NCI-H187 treated with DMSO at 0.1 percent for 48 hours (cell line): ENCODE results near the gene ANKRD17.
"Not testable (repeated sequence)": the region's sequence is repeated elsewhere in the genome, so short reads cannot be mapped to it uniquely, and the experiment has no call there.

Experiments used
- DNase-seq: peaks from one replicate; lab custom pipeline; 2025; lab: John Stamatoyannopoulos, UW

Gene ANKRD17

DNA sequence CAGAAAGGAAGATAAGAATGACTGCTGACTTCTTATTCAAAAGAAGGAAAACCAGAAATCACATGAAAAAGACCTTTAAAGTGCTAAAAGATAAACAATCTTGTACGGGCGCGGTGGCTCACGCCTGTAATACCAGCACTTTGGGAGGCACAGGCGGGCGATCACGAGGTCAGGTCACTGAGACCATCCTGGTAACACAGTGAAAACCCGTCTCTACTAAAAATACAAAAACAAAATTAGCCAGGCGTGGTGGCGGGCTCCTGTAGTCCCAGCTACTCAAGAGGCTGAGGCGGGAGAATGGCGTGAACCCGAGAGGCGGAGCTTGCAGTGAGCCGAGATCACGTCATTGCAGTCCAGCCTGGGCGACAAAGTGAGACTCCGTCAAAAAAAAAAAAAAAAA lies 54.6 kb downstream of the ANKRD17 start:
- not testable (repeated sequence) for DNase-seq

DNA sequence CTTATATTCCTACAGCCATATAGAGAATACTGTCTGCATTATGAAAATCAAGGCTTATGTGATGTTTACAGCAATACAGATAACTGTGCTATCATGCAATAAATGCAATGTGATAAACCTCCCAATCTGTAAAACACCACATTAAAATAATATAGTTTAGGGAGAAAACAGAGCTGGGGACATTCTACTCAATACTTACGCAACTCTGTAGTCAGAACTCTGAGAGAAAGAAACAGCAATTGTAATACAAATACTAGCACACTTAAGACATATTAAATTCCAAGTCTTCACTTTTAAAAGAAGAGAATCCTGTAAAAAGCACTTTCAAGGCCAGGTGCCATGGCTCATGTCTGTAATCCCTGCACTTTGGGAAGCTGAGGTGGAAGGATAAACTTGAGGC lies 61.4 kb downstream of the ANKRD17 start:
- DNase-seq = no peak

DNA sequence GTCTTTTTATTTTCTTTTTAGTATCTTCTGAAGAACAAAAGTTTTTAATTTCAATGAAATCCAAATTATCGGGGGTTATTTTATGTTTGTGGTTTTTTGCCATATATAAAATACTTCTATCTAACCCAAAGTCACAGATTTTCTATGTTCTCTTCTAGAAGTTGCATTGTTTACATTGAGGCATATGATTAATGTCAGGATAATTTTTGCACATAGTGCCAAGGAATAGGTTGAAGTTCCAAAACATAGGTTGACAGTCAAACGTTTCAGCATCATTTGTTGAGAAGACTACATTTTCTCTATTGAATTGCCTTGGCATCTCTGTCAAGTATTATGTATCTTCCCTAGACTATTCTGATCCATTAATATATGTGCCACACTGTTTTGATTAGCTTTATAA lies 64.5 kb downstream of the ANKRD17 start:
- no peak for DNase-seq

DNA sequence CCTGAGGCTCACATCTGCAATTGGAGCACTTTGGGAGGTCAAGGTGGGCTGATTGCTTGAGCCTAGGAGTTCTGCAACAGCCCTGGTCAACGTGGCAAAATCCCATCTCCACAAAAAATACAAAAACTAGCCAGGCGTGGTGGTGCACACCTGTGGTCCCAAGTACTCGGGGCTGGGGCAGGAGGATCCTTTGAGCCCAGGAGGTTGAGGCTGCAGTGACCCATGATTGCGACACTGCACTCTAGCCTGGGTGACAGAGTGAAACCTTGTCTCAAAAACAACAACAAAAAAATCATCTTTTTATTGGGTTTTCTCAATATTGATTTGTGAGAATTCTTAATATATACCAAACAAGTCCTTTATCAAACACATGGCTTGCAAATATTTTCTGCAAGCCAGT lies 64.9 kb downstream of the ANKRD17 start:
- DNase-seq = no peak

DNA sequence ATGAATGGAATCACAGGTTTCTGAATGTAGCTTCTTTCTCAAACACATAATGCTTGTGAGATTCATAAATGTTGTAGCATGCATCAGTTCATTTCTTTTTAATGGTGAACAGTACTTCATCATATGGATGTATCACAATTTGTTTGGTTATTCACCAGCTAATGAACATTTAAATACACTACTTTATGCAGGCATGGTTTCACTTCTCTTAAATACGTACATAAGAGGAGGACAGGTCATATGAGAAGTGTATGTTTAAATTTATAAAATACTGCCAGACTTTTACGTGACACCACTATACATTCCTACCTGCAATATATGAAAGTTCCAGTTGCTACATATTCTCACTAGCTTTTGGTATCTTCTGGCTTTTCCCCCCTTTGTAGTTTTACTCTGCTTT lies 65.4 kb downstream of the ANKRD17 start:
- no peak for DNase-seq

DNA sequence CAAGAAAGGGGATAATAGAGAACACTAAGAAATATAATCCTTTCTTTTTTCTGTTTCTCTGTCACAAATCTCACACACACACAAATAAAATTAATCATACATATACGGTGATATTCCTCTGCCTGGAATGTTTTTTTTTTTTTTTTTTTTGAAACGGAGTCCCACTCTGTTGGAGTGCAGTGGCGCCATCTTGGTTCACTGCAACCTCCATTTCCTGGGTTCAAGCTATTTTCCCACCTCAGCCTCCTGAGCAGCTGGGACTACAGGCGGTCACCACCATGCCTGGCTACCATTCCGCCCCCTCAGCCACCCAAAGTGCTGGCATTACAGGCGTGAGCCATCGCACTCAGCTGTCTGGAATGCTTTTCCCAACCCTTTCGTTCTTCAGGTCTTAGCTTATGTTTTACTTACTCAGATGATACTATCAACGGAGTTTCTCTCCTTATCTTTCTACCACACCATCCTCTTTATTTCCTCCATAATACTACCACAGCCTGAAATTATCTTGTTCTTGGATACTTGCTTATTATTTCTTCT lies 69.3 kb downstream of the ANKRD17 start:
- no peak for DNase-seq

DNA sequence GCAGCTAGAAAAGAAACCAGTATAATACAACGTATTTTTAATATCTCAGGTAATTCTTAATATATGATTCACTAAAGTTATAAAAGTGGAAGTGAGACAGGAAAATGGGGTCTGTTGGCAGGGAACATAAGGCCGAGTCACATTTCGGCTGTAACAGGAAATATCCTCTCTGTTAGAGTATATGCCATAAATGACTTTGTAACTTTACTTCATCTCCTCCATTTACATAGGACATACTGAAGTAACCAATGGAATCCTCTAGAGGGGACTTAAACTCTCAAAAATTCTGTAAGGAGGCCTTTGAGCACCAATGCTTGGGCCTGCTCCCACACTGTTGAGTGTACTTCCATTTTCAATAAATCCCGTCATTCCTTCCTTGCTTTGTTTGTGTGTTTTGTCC lies 71.3 kb downstream of the ANKRD17 start:
- no peak for DNase-seq

DNA sequence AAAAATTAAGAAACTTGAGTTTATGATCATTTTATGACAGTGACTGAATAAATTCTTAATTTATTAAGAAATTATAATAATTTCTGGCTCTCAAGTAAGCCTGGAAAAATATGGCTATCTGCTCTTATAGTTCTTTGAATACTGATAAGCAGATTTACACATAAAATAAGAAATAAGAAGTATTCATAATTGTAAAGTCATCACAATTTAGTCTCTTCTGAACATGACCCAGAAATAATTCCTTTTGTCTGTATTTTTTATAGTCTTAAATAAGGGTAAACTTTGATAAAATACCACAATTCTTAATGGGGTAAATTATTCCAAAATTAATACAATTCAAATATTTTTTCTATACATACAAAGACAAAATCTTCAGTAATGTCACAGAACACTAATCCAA lies 72.7 kb downstream of the ANKRD17 start:
- no peak for DNase-seq

DNA sequence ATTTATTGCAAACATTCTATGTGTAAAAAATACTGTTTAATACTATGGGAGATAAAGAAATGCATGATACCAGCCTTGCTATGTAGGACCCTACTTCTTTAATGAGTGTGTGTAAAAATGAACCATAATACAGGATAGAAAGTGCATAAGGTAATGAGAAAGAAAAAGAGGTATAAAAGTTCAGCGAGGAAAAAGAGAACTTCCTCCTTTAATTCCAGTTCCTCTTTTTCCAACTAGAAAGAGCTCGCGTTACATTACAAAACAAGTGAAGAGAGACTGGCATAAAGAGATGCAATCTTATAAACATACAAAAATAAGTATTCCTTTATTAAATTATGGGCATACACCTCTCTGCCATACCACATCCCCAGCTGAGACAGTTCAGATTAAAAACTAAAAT lies 77.4 kb downstream of the ANKRD17 start:
- no peak for DNase-seq

DNA sequence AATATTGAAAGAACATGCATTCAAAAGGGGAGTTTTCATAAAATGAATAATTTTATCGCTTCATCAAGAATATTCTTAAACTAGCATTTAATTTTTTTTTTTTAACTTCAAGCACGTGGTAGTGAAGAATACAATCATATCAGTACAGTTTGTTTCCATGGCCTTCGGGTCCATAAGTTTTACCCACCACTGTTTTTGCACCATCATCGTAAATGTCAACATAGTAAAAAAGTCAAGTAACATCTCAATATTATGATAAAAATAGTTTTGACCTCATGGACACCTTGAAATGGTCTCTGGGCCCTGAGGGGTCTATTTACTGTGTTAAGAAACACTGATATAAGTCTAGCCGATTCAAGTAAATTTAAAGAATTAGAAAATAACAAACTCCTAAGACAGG lies 80.2 kb downstream of the ANKRD17 start:
- DNase-seq = no peak

DNA sequence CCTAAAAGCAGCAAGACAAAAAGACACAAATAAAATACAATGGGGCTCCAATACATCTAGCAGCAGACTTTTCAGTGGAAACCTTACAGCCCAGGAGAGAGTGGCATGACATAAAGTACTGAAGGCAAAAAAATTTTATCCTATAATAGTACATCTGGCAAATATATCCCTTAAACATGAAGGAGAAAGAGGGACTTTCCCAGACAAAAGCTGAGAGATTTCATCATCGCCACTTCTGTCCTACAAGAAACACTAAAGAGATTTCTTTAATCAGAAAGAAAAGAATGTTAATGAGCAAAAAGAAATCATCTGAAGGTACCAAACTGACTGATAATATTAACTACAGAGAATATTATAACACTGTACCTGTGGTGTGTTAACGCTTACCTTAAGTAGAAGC lies 86.4 kb downstream of the ANKRD17 start:
- DNase-seq = no peak

DNA sequence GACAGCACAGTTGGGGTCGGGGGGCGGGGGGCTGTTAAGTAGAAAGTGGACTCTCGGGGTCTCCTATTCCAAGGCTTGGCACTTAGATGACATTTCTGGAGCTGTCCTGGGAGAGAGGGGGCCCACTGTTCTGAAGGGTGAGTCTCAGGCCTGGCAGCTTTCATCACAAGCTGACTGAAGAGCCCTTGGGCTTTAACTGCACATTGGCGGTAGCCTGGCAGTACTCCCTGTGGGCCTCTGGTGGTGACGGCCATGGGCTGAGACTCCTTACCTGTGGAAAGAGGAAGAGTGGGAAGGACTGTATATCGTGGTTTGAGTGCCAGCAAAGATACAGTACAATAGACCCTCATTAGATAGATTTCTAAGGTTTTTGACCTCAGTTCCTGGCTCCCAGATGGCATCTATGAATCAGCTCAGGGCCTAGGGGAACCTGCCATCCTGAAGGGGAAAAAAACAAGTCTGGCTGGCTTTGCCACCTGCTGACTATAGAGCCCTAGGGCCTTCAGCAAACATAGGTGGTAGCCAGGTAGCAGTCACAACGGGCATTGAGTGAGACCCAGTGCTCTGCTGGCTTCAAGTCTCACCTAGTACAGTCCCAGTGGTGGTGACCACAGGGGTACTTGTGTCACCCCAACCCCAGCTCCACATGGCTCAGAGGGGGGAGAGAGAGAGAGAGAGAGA lies 87.9 kb downstream of the ANKRD17 start:
- no peak for DNase-seq

DNA sequence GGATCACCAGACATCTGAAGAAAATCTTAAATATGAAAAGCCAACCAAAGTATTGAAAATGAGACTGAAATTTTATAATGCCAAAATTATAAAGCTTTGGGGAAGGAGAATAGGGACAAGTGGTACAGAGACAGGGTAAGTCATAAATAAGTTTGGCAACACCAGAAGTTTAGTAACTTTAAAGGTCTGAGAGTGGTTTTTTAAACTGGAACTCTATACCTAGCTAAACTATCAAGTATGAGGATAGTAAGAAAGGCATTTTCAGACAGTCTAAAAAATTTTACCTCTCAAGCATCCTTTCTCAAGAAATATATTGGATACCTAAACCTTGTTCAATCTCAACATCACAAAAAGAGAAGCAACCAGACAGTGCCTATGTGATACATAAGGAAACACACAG lies 92.4 kb downstream of the ANKRD17 start:
- no peak for DNase-seq

DNA sequence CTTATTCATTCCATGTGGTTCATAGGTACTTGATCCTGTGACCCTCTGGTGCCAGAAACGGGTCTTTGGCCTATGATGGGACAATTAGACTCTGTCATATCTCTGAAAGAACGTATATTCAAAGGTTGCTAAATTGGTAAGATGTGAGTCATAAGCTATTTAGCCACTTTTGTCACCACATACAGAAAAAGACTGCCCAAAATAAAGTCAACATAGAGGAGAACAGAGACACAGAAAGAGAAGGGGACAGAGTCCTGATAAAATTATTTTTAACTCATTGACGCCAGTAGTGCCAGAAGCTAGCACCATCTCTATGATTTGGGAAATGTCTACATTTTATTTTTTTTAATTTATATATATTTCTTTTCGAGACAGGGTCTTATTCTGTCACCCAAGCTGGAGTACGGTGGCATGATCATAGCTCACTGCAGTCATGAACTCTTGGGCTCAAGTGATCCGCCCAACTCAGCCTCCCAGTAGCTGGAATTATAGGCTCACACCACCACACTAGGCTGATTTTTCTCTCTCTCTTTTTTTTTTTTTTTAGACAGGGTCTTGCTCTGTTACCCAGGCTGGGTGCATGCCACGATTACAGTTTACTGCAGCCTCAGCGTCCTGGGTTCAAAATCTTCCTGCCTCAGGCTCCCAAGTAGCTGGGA lies 96.9 kb downstream of the ANKRD17 start:
- DNase-seq = no peak

DNA sequence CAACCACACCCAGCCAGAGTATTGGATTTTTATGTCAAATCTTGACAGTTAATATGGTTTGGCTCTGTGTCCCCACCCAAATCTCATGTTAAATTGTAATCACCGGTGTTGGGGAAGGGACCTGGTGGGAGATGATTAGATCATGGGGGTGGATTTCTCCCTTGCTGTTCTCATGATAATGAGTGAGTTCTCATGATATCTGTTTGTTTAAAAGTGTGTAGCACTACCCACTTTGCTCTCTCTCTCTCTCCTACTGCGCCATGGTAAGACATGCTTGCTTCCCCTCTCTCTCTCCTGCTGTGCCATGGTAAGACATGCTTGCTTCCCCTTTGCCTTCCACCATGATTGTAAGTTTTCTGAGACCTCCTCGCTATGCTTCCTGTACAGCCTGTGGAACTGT lies 102.2 kb downstream of the ANKRD17 start:
- no peak for DNase-seq

DNA sequence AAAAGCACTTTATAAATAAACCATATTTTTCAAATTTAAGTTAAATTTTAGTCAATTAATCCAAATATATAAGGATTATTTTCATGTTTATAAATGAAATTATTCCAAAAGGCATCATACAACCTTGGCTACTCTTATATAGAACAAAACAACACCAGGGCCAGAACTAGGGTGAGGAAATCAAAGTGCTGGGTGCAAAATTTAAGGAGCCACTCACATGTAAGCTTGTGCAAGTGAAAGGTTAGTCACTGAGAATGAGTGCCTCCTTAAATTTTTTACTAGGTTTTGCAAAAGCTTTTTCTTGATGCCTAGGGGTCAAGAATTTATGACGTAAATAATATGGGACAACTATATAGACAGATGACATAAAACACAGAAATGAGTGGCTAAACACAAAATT lies 105.7 kb downstream of the ANKRD17 start:
- no peak for DNase-seq

DNA sequence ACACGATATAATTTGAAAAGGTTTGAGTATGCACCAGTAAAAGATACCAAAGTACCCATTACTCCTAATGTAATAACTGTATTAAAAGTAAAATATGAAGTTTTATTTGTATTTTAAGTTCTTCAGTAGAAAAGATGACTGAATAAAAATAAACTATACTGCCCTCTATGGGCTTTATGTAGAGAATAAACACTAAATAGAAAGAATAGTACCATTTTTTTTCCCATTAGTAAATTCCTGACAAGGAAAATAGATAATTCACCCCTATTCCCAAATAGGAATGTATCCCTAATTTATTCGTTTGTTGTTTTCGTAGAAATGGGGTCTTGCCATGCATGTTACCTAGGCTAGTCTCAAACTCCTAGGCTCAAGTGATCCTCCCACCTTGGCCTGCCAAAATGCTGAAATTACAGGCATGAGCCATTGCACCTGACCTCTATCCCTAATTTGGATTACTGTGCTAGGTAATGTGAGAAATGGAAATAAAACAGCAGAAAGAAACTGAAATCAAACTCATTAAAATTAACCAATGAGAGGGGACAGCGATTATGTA lies 115.5 kb downstream of the ANKRD17 start:
- DNase-seq = no peak

DNA sequence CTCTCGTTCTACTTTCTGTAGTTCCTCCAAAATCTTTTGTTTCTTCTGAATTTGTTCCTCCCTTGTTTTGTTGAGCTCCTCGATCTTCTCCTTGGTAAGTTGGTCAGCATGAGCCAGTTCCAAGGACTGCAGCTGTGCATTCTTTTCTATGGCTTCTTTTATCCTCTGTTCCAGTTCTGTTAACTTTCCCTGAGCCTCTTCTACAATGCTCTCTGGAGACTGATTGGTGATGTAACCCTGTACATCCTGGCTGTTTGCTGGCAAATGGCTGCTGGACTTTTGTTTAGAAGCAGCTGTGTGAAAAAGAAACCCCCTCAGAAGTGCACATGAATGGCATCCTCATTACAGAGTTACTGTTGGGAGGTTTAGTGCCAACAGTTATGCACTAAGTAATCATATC lies 118.6 kb downstream of the ANKRD17 start:
- DNase-seq = no peak

DNA sequence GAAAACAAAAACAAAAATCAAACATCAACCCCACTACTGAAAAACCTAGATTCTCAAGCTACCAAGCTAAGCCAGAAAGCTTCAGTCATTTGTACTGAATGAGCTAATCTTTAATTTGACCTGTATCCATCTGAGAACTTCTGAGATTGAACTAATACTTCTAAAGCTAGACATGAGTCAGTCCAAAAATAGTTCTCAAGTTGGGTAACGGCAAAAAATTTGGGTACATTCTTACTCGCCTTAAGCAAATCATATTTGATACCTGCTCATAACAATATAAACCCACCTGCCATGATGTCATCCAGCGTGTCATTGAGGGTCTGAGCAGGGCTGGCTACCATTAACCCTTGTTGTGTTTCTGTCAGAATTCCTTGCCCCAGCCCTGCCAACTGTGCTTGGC lies 119.4 kb downstream of the ANKRD17 start:
- no peak for DNase-seq

DNA sequence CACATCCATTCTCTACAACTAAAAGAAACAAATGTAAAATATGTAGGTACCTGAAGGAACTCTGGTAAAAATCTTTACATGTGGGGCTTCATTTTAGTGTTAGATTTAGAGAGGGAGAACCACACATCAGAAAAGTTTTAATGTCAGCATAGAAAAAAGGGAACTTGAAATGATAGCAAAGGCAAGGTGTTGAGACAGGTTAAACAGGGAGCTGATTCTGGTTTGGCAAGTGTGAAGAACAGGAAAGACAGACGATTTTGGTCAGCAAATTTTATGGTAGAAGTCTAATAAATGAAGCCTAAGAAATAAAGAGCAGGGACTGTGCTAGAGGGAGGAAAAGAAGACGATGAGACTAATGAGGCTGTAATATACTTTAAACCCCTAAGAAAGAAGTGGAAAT lies 121.5 kb downstream of the ANKRD17 start:
- DNase-seq = no peak

DNA sequence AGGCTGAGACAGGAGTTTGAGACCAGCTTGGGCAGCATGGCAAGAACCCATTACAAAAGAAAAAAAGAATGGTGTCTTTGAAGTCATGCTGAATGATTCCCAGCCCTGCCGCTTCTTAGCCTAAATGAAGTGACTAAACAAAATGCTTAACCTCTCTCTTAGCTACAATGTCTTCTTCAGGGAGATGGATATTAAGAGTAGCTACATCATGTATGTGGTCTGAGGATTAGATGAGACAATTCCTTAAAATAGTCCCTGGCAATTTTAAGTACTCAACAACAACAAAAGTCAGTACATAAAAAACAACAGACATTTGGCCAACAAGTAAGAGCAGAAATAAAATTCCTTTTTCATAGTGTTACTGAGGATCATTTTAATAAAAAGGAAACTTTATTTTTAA lies 124.8 kb downstream of the ANKRD17 start:
- no peak for DNase-seq

DNA sequence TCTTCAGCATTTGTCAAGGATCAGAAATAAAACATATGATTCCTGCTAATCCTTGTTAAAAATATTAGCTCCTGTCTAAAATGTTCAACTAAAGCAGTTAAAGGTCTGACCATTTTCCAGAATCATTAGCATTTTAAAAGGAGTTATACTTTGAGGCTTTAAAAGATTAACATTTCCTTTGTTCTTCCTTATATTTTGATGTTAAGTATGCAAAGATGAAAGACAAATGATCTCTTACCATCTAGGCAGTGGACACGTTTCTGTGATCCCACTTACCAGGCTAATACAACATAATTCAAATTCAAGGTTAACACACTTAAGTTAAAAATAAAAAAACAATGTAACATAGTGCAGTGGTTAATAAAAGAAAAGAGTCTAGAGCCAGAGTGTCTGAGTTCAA lies 127.3 kb downstream of the ANKRD17 start:
- DNase-seq = no peak

DNA sequence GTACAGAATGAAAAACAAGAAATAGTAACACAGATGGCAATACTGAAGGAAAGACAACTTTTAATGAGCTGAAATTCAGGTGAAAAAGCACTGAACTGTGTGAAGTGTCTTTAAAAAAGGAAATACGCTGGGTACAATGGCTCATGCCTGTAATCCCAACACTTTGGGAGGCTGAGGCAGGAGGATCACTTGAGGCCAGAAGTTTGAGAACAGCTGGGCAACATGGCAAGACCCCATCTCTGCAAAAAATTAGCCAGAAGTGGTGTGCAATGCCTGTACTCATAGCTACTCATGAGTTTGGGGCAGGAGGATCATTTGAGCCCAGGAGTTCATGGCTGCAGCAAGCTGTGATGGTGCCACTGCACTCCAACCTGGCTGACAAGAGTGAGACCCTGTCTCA lies 129.3 kb downstream of the ANKRD17 start:
- DNase-seq = no peak
